COLO829 (cell line): Measurements from ENCODE around the gene HCN3.
"Not testable (repeated sequence)": the region's sequence is repeated elsewhere in the genome, so short reads cannot be mapped to it uniquely, and the experiment has no call there.

Experiments
- DNase-seq: peaks from one replicate; pipeline ENCODE4 v3.0.0; 2012; ENCODE audit warnings: low spot score

The HCN3 gene

GRCh38 chr1:155313261-155313660 is 36.0 kb downstream of the HCN3 start:
- no peak for DNase-seq

- DNase-seq = no peak
These were observed 39.7 kb downstream of the HCN3 start for GRCh38 chr1:155316922-155317321.

- DNase-seq = no peak
These were observed 40.8 kb downstream of the HCN3 start for GRCh38 chr1:155318082-155318481.

- DNase-seq = no peak
These were observed 42.3 kb downstream of the HCN3 start for GRCh38 chr1:155319536-155319935.

GRCh38 chr1:155320252-155320651 is 43.0 kb downstream of the HCN3 start:
- no peak for DNase-seq

- DNase-seq = no peak
These were observed 43.7 kb downstream of the HCN3 start, which contains the start of gene RUSC1 for GRCh38 chr1:155320661-155321617. Gene RUSC1, plus strand, starts transcription at chr1:155320894. Its CDS starts 880 bp downstream, at chr1:155321774.

GRCh38 chr1:155321639-155322503 is 44.6 kb downstream of the HCN3 start:
- DNase-seq = no peak

- no peak for DNase-seq
These were observed 45.3 kb downstream of the HCN3 start for GRCh38 chr1:155322571-155322952.

GRCh38 chr1:155322953-155323728 is 45.9 kb downstream of the HCN3 start:
- DNase-seq = peak; percentile 97

GRCh38 chr1:155323729-155324036 is 46.4 kb downstream of the HCN3 start:
- peak; percentile 89 for DNase-seq

- DNase-seq = peak; percentile 97
These were observed 46.9 kb downstream of the HCN3 start for GRCh38 chr1:155324037-155324716.

- DNase-seq = no peak
These were observed 47.7 kb downstream of the HCN3 start for GRCh38 chr1:155324717-155325602.

- DNase-seq = no peak
These were observed 48.3 kb downstream of the HCN3 start for GRCh38 chr1:155325603-155325893.

- no peak for DNase-seq
These were observed 48.8 kb downstream of the HCN3 start for GRCh38 chr1:155326020-155326526.

GRCh38 chr1:155326631-155327037 is 49.4 kb downstream of the HCN3 start:
- no peak for DNase-seq

GRCh38 chr1:155327981-155328380 is 50.7 kb downstream of the HCN3 start:
- no peak for DNase-seq

- not testable (repeated sequence) for DNase-seq
These were observed 51.6 kb downstream of the HCN3 start for GRCh38 chr1:155328856-155329255.

GRCh38 chr1:155329980-155330598 is 52.8 kb downstream of the HCN3 start:
- no peak for DNase-seq

- no peak for DNase-seq
These were observed 57.7 kb downstream of the HCN3 start for GRCh38 chr1:155334962-155335361.
